Astrocyte (in vitro differentiated cells and primary cell): ENCODE data around the gene CCR5AS.

Source experiments
- EZH2 ChIP-seq: IDR thresholded peaks from 2 replicates; pipeline ENCODE4 v1.6.1; 2012; ENCODE audit warnings: mild to moderate bottlenecking, low read length, inconsistent platforms; ENCODE audit not compliant: insufficient read depth
- TF ChIP-seq, protein P1 (sequence below): IDR thresholded peaks from 2 replicates; pipeline ENCODE4 v1.5.1; 2011; ENCODE audit warnings: low read depth, mild to moderate bottlenecking, inconsistent platforms, low read length, moderate library complexity; ENCODE audit not compliant: insufficient read depth

DNA sequence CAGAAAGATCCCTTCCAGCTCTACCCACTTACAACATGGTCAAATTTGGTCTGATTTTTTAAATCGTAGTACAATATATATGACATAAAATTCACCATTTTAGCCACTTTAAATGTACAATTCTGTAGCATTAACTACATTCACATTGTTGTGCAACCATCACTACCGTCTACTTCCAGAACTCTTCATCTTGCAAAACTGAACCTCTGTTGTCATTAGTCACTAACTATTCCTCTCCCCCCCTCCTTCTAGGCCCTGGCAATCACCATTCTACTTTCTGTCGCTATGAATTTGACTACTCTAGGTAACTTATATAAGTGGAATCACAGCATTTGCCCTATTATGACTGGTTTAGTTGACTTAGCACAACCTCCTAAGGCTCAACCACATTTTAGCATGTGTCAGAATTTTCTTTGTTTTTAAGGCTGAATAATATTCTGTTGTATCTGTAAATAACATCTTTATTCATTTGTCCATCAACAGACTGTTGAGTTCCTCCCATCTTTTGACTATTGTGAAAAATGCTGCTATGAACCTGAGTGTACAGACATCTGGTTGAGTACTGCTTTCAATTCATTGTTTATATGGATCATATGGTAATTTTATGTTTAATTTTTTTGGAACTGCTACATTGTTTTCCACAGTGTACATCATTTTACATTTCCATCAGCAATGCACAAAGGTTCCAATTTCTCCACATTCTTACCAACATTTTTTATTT is 88.5 kb downstream of the CCR5AS start:
- TF ChIP-seq, protein P1, sequence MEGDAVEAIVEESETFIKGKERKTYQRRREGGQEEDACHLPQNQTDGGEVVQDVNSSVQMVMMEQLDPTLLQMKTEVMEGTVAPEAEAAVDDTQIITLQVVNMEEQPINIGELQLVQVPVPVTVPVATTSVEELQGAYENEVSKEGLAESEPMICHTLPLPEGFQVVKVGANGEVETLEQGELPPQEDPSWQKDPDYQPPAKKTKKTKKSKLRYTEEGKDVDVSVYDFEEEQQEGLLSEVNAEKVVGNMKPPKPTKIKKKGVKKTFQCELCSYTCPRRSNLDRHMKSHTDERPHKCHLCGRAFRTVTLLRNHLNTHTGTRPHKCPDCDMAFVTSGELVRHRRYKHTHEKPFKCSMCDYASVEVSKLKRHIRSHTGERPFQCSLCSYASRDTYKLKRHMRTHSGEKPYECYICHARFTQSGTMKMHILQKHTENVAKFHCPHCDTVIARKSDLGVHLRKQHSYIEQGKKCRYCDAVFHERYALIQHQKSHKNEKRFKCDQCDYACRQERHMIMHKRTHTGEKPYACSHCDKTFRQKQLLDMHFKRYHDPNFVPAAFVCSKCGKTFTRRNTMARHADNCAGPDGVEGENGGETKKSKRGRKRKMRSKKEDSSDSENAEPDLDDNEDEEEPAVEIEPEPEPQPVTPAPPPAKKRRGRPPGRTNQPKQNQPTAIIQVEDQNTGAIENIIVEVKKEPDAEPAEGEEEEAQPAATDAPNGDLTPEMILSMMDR: no peak
- no peak for TF ChIP-seq EZH2
